MM.1S (cell line): ENCODE data around the gene KIF16B.

Experiments used
- DNase-seq: peaks from one replicate; pipeline ENCODE4 v3.0.0-alpha.2; 2015
- H2AFZ ChIP-seq: fragments of 300-600 bp; sonication (generic); 2 replicates; pipeline ENCODE4 v1.6.0; 2016; ENCODE audit warnings: antibody characterized with exemption, low read length
- H3F3A ChIP-seq: fragments of 300-600 bp; sonication (generic); 2 replicates; pipeline ENCODE4 v1.6.1; 2016; ENCODE audit warnings: mild to moderate bottlenecking, antibody characterized with exemption, low read length, moderate library complexity, mixed read lengths; ENCODE audit not compliant: insufficient read depth
- H3K27ac ChIP-seq: fragments of 300-600 bp; sonication (generic); 2 replicates; pipeline ENCODE4 v1.5.1; 2016; ENCODE audit warnings: mild to moderate bottlenecking, low read length
- H3K27me3 ChIP-seq: fragments of 300-600 bp; sonication (generic); replicated peaks from 2 replicates; pipeline ENCODE4 v1.6.0; 2016; ENCODE audit warnings: low read length; ENCODE audit not compliant: insufficient read depth
- H3K36me3 ChIP-seq: fragments of 300-600 bp; sonication (generic); replicated peaks from 2 replicates; pipeline ENCODE4 v1.6.1; 2016; ENCODE audit warnings: mild to moderate bottlenecking, low read length, mixed read lengths; ENCODE audit not compliant: insufficient read depth
- H3K4me1 ChIP-seq: fragments of 300-600 bp; sonication (generic); 2 replicates; pipeline ENCODE4 v1.6.1; 2016; ENCODE audit warnings: low read length, mixed read lengths
- H3K4me2 ChIP-seq: fragments of 300-600 bp; sonication (generic); 2 replicates; pipeline ENCODE4 v1.6.0; 2016; ENCODE audit warnings: low read depth, low read length
- H3K4me3 ChIP-seq: fragments of 300-600 bp; sonication (generic); 2 replicates; pipeline ENCODE4 v1.5.1; 2016; ENCODE audit warnings: low read length, mixed read lengths
- H3K79me2 ChIP-seq: fragments of 300-600 bp; sonication (generic); 2 replicates; pipeline ENCODE4 v1.6.1; 2016; ENCODE audit warnings: mixed run types, low read length, mixed read lengths
- H3K9ac ChIP-seq: fragments of 300-600 bp; sonication (generic); 2 replicates; pipeline ENCODE4 v1.6.1; 2016; ENCODE audit warnings: low read length, mixed read lengths
- H3K9me2 ChIP-seq: fragments of 300-600 bp; sonication (generic); replicated peaks from 2 replicates; pipeline ENCODE4 v1.6.1; 2016; ENCODE audit warnings: mild to moderate bottlenecking, low read length, mixed read lengths; ENCODE audit not compliant: insufficient read depth
- H3K9me3 ChIP-seq: fragments of 300-600 bp; sonication (generic); replicated peaks from 2 replicates; pipeline ENCODE4 v1.6.1; 2016; ENCODE audit warnings: mild to moderate bottlenecking, low read length, mixed read lengths; ENCODE audit not compliant: insufficient read depth
- H4K20me1 ChIP-seq: fragments of 300-600 bp; sonication (generic); 2 replicates; pipeline ENCODE4 v1.6.1; 2016; ENCODE audit warnings: mild to moderate bottlenecking, low read length, moderate library complexity, mixed read lengths; ENCODE audit not compliant: insufficient read depth
- EZH2 ChIP-seq: fragments of 300-600 bp; sonication (generic); optimal IDR thresholded peaks from 2 replicates; pipeline ENCODE3; 2017; ENCODE audit warnings: low read depth, mild to moderate bottlenecking, antibody characterized with exemption, low read length, mixed read lengths
- EZH2phosphoT487 ChIP-seq: fragments of 300-600 bp; sonication (generic); IDR thresholded peaks from 2 replicates; pipeline ENCODE4 v1.6.1; 2018; ENCODE audit warnings: antibody characterized with exemption, low read length
- TF ChIP-seq, protein P1 (sequence below): fragments of 300-600 bp; sonication (generic); IDR thresholded peaks from 2 replicates; pipeline ENCODE4 v1.5.1; 2016; ENCODE audit warnings: antibody characterized with exemption, low read length, mixed read lengths

The KIF16B gene

DNA sequence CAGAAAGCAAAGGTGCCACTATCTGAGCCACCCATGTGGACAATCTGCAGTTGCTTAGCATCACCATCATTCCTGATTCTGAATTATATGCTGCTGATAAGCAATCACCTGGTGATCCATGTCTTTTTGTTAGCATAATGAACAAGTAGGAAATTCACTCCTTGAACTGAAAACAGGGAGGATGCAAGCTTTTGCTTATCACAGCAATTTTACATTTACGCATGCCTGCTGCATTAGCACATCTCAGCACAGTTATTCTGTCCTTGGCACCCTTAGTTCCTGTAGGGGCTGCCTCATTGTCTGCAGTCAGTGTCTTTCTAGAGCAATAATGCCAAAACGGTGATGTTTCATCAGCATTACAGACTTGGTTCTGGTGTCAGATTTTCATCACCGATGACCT, 162.6 kb downstream of the KIF16B start:
- Histone ChIP-seq H2AFZ (no peak overlapping the region), H4K20me1 (no peaks in the 10 kb centered on the region), H3K36me3 (no peaks in the 10 kb centered on the region), H3K9me3 (no peaks in the 10 kb centered on the region), H3K9me2 (no peaks in the 10 kb centered on the region), H3F3A (no peaks in the 10 kb centered on the region), H3K4me2 (no peak overlapping the region), H3K27me3 (no peaks in the 10 kb centered on the region), H3K79me2 (no peaks in the 10 kb centered on the region), H3K27ac (no peak overlapping the region), H3K4me3 (no peak overlapping the region), H3K4me1 (no peaks in the 10 kb centered on the region), H3K9ac (no peak overlapping the region)
- no peak for TF ChIP-seq EZH2
- TF ChIP-seq, protein P1, sequence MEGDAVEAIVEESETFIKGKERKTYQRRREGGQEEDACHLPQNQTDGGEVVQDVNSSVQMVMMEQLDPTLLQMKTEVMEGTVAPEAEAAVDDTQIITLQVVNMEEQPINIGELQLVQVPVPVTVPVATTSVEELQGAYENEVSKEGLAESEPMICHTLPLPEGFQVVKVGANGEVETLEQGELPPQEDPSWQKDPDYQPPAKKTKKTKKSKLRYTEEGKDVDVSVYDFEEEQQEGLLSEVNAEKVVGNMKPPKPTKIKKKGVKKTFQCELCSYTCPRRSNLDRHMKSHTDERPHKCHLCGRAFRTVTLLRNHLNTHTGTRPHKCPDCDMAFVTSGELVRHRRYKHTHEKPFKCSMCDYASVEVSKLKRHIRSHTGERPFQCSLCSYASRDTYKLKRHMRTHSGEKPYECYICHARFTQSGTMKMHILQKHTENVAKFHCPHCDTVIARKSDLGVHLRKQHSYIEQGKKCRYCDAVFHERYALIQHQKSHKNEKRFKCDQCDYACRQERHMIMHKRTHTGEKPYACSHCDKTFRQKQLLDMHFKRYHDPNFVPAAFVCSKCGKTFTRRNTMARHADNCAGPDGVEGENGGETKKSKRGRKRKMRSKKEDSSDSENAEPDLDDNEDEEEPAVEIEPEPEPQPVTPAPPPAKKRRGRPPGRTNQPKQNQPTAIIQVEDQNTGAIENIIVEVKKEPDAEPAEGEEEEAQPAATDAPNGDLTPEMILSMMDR: no peak
- no peak for TF ChIP-seq EZH2phosphoT487
- DNase-seq: no peak

DNA sequence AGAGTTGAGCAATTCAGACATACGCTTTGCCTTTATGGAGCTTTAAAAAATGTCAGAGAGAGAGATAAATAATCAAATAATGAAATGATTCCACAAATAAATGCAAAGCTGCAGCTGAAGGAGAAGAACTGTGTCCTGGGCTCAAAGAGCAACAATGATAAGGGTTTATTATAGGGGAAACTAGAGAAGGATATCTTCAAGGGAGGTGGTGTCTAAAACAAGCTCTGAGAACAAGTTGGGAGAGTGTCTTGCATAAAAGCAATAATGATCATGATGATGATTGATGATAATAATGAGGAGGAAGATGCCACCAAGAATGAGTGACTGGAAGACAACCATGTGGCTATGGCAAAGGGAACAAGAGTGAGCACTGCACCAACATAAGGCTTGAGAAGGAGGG, 164.3 kb downstream of the KIF16B start:
- Histone ChIP-seq H3K27ac (no peak overlapping the region), H3K4me1 (no peaks in the 10 kb centered on the region), H3K9ac (no peak overlapping the region), H4K20me1 (no peaks in the 10 kb centered on the region), H3K4me2 (no peak overlapping the region), H3K4me3 (no peak overlapping the region), H3K27me3 (no peaks in the 10 kb centered on the region), H3K79me2 (no peaks in the 10 kb centered on the region), H3K9me3 (no peaks in the 10 kb centered on the region), H3F3A (no peaks in the 10 kb centered on the region), H2AFZ (no peak overlapping the region), H3K36me3 (no peaks in the 10 kb centered on the region), H3K9me2 (no peaks in the 10 kb centered on the region)
- TF ChIP-seq, protein P1: no peak
- TF ChIP-seq EZH2: no peak
- no peak for TF ChIP-seq EZH2phosphoT487
- DNase-seq: no peak

DNA sequence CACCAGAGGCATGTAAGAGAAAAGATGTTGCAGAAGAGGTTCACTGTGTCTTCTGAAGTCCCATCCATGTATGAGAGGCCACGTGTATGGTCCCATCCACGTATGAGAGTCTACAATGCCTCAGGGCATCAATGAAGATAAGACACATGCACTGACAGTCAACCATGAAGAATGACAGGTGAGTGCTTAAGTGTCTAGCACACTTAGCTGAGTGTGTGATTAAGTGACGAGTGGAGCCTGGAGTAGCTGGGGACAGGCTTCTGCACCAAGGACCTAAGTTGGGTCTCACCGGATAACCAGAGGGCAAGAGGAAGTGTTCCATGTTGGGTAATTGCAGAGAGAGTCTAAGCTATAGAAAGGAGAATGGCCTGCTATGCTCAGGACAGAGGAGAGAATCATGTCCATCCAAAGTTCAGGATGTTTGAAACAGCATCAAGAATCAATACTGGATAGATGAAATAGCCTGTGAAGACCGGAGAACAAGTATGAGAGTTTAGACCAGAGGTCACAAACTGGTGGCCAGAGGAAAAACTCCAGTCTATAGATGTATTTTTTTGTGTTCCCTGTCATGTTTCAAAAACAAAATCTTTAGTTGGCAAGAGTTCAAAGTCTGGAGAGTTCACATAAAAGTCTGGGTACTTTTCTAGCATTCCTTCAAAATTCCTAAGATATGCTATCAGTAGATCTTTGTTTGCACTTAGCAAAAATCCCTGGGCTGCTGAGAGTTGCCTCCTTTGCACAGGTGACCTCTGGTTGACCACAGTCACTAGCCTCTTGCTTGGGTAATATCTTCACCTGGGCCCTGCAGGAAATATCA, 165.8 kb downstream of the KIF16B start:
- no peaks in the 10 kb centered on the region for H3K9me3 ChIP-seq
- H3K27me3 ChIP-seq: no peaks in the 10 kb centered on the region
- H3K4me3 ChIP-seq: no peak overlapping the region
- no peak overlapping the region for H3K4me2 ChIP-seq
- H3K9ac ChIP-seq: no peak overlapping the region
- H4K20me1 ChIP-seq: no peaks in the 10 kb centered on the region
- no peak overlapping the region for H2AFZ ChIP-seq
- DNase-seq: no peak
- no peaks in the 10 kb centered on the region for H3K9me2 ChIP-seq
- TF ChIP-seq, protein P1: no peak
- TF ChIP-seq EZH2phosphoT487 (no peak), EZH2 (no peak)
- no peaks in the 10 kb centered on the region for H3K79me2 ChIP-seq
- H3K4me1 ChIP-seq: no peaks in the 10 kb centered on the region
- H3K27ac ChIP-seq: no peak overlapping the region
- H3K36me3 ChIP-seq: no peaks in the 10 kb centered on the region
- H3F3A ChIP-seq: no peaks in the 10 kb centered on the region
